ENCODE data around the gene CYP8B1.

Gene CYP8B1

DNA sequence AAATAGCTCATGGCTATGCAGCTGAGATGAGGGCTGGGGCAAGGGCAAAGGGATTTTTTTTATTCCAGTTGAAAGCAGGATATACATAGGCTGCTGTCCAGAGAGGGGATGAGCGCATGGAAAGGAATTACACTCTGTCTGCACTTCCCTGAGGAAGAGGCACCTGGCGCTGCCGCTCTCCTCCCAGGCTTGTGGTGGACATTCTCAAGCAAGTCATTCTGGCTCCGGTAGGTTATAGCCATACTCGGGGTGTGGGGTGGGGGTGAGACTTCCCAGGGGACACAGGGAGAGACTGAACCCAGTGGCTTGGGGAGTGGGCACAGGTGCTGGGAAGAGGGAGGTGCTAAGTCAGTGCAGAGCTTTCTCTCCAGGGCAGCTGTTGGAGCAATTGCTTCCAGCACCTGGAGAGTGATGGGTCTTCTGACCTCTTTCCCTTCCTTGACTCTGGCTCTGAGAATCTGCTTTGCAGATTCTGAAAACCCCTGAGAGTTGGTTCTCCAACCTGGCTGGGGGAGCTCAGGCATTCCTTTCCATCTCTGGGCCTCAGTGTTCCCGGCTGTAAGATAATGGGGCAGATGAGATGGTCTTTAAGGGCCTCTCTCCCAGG lies 24.3 kb downstream of the CYP8B1 start:
- DNase-seq: no peak

- DNase-seq: no peak
Measured at GRCh38 chr3:42850263-42850662, 25.4 kb downstream of the CYP8B1 start.

GRCh38 chr3:42849017-42849416 lies 26.7 kb downstream of the CYP8B1 start:
- DNase-seq: no peak

GRCh38 chr3:42847731-42848130 lies 27.9 kb downstream of the CYP8B1 start:
- no peak for DNase-seq

GRCh38 chr3:42846685-42847522 lies 28.8 kb downstream of the CYP8B1 start:
- no peak for DNase-seq

- DNase-seq: no peak
Measured at GRCh38 chr3:42844815-42845214, 30.9 kb downstream of the CYP8B1 start.

- no peak for DNase-seq
Measured at GRCh38 chr3:42844412-42844713, 31.3 kb downstream of the CYP8B1 start.

DNA sequence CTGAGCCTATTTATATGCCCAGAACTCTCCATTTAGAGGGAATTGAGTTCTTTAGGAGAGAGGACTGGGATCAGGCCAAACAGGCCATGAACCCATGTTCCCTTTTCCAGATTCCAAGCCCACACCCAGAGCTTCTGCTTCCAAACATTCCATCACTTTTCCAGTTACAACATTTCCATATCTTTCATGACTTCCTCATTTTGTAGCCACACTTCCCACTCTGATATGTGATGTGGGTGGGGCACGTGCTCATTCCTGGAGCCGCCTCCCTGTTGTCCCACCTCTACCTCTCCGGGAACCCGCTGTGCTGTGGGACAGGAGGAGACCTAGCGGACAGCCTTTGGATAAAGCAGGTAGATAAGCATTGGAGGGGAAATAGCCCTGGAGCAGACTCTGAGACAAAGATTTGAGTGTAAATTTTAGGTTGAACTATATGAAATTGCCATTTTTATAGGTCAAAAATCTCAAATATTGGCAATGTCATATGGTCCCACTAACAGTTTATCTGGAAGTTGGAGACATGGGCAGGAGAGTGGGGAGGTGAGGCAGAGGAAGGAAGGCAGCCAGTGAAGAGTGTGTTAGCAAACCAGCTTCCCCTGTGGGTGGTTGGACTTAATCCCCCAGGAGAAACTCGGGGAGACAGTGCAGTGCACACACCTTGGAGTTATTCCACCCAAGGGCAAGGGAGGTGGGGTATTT lies 31.8 kb downstream of the CYP8B1 start:
- DNase-seq: no peak

DNA sequence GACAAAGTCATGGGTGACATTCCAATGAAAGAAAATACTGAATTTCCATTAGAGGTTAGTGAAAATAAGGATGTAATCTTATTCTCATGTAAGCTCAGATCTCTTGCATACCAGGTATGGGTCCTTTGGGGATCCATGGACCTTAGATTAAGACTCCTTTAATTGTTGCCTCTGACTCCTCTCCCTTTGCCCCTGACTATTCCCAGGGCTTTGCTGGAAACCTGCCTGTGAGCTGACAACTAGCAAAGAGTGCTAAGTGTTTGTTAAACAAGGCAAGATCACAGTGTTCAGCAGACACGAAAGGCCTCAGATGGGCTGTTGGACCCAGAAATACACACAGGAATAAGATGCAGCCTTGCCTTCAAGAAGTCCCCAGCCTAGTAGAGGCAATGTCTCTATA lies 34.3 kb downstream of the CYP8B1 start:
- DNase-seq: no peak

DNA sequence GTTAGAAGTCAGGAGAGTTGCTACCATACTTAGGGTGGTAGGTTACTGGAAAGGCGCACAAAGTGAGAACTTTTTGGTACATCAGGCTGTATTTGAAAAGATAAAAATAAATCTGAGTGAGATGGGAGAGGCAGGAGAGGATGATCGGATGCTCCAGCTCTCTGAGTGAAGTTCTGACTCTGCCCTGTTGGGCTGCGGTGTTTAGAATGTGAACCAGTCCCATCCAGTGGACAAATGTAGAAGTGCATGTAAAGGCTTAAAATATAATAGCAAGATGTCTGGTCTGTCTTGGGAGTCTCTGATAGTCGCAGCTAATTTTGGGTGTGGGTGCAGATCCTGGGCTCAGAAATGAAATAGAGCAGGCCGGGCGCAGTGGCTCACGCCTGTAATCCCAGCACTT lies 36.1 kb downstream of the CYP8B1 start:
- no peak for DNase-seq

GRCh38 chr3:42838571-42838970 lies 37.1 kb downstream of the CYP8B1 start:
- DNase-seq: no peak

- no peak for DNase-seq
Measured at GRCh38 chr3:42836150-42837123, 39.2 kb downstream of the CYP8B1 start.

GRCh38 chr3:42831321-42831713 lies 44.4 kb downstream of the CYP8B1 start:
- DNase-seq: peak; percentile 43

DNA sequence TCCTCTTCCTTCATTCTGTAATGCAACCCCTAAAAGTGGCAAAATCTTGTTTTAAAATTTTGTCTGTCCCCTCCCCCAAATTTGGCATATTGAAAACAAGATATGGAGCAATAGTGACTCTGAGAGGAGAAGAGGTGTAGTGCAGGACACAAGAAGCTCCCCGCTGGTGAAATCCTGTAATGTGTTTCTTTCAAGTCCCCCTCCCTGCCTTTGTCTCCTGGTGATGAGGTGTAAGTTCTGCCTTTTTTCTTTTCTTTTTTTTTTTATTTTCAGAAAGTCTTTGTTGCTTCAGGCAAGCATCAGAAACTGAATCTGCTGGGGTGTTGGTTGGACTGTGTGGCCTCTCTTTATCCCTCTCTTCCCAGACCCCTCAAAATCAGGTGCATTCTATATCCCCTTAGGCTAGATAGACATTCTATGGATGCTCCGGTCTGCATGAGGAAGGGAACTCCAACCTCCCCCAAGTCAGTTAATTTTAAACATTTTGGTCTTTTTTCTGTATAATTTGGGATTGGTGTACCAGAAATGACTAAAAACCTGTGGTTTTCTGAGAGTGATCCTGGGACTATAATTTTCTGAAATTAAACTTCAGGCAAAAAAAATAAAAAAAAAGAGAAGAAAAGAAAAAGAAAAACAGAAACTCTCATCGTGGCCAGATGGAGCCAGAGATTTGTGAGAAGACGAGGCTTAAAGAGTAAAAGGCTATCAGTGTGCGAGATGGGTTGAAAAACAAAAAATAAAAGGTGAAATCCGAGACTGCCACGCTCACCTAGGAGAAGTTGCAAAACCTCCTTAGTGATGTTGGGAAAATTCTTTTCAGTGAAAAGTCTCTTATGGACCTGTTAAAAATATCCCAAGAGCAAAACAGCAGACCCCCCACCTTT lies 45.0 kb downstream of the CYP8B1 start:
- DNase-seq: no peak

GRCh38 chr3:42829628-42830436 lies 45.8 kb downstream of the CYP8B1 start:
- DNase-seq: no peak

DNA sequence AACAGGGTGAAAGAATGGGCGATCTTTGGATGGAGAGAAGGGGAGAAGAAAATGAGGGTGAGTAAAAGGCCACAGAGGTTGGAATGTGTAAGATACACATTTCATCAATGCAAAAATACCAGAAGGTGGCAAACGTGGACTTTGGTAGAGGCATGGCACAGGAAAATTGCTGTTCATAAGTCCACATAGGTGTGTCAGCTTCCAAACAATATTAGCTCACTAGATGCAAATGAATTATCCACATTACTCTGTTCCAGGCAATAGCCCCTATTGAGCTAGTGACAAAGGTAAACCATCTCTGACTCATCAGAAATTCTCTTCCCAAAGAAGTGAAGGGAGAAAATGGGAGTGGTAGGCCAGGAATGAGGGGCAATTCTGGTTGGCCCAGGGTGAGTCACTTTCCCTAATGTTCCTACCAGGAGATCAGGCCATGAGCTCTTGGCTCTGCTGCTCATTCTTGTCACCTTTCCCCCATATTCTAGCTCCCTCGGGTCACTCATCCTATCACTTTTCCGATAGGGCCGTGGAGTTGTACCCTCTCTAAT lies 46.5 kb downstream of the CYP8B1 start:
- DNase-seq: no peak

DNA sequence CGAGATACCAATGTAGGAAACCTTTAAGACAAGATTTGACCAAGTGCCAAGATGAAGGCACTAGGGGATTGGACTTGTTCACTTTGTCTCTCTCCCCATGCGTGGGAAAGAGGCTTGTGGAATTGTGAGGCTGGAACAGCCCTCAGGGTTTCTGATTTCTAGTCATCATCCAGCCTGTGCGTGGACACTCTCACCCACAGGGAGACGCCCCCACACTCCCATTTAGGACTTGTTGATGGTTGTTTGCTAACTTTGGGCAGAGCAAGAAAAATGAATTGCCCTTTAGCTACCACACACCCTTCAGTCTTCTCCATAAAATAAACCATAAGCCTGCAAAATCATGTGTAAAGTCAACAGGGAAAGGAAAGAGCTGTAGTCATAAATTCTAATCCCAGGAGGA lies 48.0 kb downstream of the CYP8B1 start:
- DNase-seq: no peak

- DNase-seq: no peak
Measured at GRCh38 chr3:42827023-42827422, 48.7 kb downstream of the CYP8B1 start.

- DNase-seq: no peak
Measured at GRCh38 chr3:42826141-42826540, 49.5 kb downstream of the CYP8B1 start.

DNA sequence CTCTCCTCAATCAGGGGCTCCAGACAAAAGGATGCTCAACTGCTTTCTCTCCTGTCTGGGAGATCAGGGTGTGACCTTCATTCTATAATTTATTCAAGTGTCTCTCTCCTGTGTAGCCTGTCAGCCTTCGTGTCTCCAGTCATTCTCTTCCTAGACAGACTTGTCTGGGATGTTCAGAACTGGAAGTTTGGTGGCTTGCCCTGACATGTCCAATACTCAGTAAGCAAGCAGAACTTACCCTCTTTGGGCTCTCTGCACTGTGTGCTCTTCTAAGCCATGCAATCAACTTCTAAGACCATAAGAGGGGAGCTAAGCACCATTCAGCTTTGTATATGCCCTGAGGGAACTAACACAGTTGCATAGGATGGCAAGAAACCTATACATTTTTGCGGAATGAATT lies 52.3 kb downstream of the CYP8B1 start:
- no peak for DNase-seq

DNA sequence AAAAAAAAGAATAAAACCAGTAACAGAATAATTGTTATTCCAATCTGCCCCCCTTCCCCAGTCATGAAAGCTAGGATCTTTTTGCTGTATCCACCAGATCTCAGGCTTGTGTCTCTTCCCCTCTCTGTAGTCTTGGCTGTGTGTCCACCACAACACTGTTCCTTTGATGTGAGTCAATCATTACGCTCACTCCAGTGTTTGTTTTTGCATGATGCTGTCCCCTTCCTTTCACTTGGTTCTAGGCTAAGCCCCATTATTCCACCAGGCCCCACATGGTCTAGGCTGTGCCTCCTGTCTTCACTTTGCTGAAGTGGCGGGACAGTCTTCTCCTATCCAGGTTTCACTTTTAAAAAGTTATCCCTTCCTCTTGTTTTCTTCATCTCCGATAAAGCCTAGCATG lies 52.9 kb downstream of the CYP8B1 start:
- no peak for DNase-seq

Measured in NK-92 treated with Interleukin-12 subunit alpha and Interleukin-12 subunit beta, amount 100 ng/mL, for 24 hours (cell line).